Endometrial microvascular endothelial cells (primary cell): Measurements from ENCODE around the gene MBOAT1. TPM values are rescaled to one million over a fixed set of nuclear protein-coding genes. Genes with fewer than 3 reads are reported as not detected.

ENCODE experiments used
- in situ Hi-C: cut with HindIII; loops from 2 replicates; pipeline ENCODE4 v1.10.0; 2017; ENCODE audit warnings: low sequenced_read_pairs, low pct_unique_long_range_greater_than_20kb; ENCODE audit errors: inconsistent ontology term
- total RNA-seq: library from RNA; depleted of rRNA; stranded (reverse); fragments of >200 nt; gene quantifications from one replicate; pipeline ENCODE4 v1.2.3, GENCODE V29; 2015; ENCODE audit errors: inconsistent ontology term

Gene MBOAT1
- total RNA-seq, 1 donor from 2014 or later: 5.3 TPM

DNA sequence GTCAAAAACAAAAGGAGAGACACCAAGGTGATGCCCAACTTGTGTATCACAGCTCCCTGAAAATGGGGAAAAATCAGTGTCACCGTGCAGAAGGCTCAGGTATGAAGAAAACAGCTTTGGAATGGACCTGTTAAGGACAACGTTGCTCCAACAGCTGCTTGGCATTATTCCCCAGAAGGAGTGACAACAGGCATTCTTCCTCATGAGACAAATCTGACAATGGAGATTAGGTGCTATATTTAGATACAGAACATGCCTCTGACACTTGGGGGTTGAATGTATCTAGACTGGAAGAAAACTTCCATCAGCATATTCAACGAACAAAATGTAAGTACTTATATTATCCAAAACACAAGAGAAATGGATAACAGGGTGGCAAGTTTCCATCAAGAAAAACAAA, 87.7 kb downstream of the MBOAT1 start:
- in situ Hi-C loops: no loop called here

DNA sequence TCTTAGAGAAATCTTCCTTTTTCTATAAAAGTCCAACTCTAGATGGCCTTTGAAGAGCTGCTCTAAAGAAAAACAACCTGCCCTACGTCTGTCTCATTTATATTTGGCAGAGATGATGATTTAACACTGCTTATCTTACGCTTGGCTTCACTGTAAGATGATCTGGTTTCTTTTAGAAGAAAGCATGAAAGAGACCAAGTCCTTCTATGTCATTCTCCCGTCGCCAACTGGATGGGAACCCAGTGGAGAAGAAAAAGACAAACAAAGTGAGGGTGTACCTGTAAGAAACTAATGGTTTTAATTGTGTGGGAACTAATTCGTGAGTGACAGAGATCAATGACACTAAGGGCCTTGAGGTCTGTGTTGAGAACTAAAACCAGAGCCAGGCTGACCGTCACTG, 92.8 kb downstream of the MBOAT1 start:
- in situ Hi-C loops: no loop called here

DNA sequence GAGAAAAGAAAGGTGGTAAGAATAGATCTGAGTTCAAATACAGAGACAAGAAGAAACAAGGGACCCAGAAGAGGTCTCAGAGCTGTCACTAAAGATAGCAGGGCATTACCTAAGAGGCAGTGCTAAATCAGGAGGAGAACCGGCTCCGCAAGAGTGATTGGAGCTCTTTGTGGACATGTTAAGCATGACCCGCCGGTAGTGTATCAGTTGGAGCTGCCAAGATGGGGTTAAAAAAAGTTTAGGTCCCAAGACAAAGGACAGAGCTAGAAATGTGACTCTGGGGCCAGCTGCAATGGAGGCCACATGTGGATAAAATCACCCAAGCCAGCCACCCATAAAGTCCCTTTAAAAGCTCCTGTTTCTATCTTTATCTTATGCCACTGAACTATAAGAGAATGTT, 93.4 kb downstream of the MBOAT1 start:
- in situ Hi-C loops: no loop called here

DNA sequence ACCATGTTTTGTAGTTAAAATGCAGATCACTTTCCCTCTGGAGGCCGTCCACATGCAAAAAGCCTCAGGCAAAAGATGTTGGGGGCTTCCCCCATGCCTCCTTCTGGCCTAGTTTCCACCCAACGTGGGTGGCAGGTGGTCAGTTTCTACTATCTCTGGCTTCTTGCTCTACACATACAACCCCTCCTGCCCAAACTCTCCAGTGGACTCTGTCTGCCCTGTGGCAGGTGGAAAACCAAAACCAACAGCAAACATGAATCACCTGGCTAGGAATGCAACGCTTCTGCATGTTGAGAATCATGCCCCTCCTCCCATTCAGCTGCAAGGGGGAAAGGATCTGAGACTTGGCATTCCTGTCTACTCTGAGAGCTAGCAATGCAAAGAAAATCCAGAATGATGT, 94.8 kb downstream of the MBOAT1 start:
- in situ Hi-C loops: no loop called here

DNA sequence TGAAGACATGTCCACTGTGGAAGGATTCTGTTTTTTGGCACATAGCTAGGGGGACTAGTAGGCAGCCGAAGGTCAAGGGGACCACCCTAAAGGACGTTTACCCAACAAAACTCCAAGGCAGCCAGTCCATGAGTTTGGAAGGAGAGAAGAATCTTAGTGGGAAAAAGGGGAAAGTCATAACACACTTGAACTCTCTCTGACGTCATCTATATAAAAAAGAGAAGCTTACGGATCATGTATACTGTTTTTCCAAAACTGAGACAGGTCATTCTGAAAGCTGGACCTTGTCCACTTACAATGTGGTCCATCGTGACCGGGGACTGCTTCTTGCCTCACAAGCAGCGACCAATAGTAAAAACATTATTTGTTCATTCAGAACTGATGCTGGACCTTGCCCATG, 95.5 kb downstream of the MBOAT1 start:
- in situ Hi-C loops: no loop called here

DNA sequence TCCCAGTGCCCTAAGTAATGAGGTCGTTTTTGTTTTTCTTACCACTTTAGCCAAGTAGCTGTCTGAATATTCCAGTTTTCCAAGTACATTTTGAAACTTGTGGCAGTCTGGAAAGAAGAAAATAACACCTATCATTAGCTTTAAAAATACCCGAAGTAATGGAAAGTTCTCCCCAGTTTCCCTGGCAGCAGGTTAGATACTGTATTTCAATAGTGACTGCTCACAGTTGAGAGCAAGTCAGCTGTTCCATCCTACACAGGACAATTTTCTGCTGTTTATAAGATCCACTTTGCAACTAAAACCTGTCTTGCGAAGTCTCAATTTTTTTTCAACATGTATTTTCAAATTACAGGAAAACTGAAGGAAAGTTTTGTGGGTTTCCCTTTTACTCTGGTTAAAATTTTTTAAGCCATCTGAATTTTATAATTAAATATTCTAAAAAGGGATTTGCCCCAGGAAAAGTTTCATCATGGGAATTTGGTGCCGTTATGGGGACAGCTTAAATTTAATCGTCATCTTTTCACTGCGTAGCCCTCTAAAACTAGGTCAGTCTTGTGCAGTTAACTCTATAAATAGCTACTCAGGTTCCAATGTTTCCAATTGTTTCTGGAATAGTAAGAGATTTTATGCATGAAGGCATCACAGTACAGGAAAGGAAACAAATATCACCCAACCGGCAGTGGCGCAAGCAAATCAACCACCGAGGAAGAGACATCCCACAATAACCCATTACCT, 96.9 kb downstream of the MBOAT1 start:
- in situ Hi-C loops: no loop called here

DNA sequence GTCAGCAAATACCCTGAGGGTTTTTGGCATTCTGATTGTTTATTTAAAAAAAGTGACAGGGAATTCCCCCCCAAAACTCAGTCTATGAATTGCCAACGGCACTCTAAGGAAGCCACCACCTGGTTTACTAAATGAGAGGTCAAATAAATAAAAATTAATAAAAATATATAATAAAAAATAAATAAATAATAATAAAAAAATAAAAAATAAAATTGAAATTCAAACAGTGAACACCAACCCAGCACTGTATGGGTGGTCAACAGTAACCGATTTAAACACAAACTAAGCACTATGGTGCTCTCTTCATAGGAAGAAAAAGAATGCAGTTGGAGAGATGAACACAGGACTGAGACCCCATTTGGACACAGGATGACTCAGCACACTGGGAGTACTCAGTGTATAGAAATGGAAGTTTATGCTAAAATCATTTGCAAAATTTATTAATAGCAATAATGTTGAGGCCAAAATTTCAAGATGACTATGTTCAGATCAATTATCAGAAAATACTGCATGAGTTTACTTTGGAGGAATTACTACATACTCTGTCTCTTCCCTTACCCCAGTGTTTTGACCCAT, 98.5 kb downstream of the MBOAT1 start:
- in situ Hi-C loops: no loop called here

DNA sequence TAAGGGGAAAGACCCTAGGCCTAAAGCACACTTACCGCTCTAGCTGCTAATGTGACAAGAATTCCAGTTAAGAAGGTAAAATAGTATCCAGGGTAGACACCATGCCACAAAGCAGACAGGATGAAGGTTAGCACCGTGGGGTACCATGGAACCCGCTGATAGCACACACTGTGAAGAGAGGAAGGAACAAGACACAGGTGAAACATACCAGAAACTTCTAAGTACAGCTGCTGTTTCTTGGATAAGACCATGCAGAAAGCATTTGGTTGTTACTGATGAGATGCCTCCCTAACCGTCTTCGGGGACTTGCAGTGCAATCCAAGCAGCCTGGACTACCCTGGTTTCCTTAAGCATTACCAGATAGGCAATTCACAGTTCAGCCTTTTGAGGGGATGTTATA, 99.4 kb downstream of the MBOAT1 start:
- in situ Hi-C loops: no loop called here

DNA sequence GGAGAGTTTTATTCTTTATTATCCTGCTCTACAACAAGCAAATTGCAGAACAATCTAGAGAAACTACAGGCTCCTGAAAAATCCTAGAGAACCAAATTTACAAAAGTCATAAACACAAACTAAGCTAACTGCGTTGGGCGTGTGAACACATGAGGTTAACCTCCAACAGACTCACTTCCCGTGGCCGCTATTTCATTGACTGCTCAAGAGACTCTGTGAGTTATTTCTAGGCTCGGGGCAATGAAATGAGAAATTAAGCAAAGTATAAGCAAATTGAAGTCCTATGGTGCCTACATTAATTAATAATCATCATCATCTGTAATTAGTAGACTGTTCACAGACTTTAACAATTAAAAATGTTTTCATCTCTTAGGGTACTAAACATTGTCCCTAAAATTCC, 100.0 kb downstream of the MBOAT1 start:
- in situ Hi-C loops: no loop called here

DNA sequence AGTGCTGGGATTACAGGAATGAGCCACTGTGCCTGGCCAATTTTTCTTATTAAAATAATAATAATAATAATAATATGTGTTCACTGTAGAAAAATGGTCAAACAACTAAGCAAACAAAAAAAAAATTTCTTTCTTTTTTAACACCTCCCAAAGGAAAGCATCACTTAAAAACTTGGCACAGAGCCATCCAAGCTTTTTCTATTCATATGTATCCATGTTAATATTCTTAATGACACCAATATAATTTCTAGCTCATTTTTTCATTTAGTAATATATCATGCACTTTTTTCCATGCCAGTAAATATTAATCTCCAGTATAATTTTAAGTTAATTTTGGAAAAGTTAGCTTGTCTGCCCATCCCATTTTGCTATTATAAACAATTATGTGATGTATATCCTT, 101.8 kb downstream of the MBOAT1 start:
- in situ Hi-C loops: no loop called here

DNA sequence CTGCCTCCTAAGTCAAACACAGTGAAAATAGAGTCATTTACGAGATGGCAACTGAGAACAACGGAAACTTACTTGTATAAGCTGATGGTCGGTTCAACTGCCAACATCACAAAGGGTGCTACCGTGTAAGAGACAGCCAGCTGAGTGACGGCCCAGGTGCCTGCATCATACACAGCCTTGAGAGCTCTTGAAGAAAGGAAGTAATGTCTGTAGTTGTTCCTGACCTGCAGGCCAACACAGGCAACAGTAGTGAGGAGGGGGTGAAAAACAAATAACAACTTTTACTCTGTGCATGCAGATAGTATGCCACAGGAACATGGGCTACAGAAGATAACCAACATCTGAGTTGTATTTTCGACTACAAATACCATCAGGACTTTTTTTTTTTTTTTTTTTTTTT, 102.7 kb downstream of the MBOAT1 start:
- in situ Hi-C loops: no loop called here

DNA sequence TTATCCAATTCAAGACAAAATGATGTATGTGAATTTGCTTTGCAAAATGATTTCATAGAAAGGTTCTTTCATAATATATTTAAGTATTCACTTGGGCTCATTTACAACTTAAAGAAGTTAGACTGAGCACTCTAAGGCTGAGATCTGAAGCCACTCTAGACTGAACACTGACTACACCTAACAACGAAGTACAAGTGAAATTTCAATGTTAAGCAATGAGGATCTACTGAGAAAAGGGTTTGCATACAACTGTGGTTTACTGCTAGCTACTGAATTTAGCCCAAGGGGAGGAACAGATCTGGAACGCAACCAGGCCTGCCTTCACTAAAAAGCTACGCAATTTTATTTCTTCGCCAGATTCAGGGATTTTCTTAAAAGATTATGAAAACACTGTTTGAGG, 106.4 kb downstream of the MBOAT1 start:
- in situ Hi-C loops: no loop called here

DNA sequence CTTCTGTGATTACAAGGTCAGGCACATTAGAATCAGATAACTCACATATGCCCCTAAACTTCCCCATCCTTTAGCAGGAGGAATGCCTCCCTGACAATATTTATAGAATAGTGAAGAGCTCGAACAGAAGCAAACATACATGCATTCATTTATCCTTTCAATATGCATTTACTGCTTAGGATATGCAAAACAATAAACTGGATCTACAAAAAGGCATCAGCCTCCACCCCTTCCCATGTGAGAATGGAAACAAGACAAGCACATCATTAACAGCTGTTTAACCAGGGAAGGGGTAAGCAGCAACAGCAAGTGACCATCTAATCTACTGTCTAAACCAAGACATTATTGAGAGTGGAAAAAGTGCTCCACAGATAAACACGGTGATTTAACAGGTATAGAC, 107.6 kb downstream of the MBOAT1 start:
- in situ Hi-C loops: no loop called here

DNA sequence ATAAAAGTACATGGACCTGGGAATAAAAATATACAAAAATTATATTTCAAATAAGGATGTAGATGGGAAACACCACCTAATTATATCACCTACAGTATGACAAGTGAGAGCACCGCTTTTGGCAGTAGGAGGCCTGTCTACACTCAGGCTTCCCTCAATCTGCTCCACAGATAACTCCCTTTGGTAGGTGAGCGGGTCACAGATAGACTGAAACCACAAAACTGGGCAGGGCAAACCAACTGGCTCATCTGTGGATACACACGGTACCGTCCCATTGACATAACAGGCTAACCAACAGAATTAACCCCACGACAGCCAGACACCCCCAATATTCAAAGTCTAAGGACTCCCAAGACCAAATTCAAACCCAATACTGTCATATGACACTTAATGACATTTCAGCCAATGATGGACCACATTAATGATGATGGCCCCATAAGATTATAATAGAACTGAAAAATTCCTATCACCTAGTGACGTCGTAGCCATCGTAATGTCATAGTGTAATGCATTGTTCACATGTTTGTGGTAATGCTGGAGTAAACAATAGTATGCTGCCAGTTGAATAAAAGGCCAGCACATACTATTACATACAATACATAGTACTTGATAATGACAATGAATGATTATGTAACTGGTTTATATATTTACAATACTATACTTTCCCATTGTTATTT, 109.7 kb downstream of the MBOAT1 start:
- in situ Hi-C loops: no loop called here

DNA sequence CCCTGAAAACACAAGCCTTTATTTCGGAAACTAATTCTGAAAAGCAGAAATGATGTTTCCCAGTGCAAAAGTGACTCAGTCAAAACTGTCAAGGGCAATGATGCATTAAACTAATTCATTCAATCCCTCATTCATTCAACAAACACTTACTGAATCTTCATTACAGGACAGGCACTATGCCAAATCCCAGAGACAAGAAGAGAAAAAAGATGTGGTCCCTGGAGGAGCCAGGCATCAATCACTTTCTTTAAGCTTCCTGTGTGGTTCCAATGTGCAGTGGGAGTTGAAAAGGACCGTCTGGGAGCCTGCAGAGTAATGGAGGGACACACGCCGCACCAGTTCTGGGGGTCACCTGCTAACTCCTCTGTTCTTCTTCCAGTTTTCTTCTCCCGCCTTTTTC, 113.1 kb downstream of the MBOAT1 start:
- in situ Hi-C loops: no loop called here

DNA sequence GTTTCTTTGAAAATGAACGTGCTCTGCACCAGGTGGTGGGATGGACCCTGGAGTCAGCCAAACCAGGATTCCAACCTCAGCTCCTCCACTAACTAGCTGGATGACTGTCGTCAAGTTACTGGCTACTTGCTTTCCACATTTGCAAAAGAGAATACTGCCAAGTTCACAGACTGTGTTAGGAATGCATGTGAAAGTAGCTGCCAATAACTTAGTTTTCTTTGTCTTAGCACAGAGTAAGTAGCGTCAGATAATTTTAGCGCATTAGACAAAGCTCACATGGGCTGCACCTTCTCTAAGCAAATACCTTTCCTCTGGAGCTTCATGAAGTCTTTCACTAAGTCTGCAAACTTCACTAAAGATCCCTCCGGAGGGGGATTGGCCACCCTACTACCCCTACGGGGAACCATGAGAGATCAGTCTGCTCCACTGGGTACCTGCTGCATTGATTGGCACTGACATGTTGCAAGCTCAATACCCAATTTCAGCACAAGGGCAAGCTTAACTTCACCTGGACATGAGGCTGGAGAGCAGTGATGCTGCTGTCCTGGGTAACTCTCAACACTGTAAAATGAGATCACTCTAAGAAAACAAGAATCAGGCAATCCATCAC, 113.9 kb downstream of the MBOAT1 start:
- in situ Hi-C loops: no loop called here

DNA sequence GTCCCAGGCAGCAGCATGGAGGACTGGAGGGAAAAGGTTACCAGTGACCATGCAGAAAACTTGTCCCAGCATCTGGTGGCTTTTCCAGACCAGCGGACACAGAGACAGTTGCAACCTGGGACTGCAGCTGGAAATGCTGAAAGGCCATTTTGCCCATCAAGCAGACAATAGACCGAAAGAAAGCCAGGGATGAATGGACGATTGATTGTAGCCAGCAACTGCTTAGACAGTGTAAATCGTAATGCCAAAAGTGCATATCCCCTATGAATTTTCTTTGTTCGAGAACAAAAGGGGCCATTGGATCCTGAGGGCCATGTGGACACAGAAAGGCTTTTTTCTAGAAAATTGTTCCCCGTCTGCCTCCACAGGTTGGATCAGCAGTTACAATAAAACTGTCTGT, 115.7 kb downstream of the MBOAT1 start:
- in situ Hi-C loops: no loop called here

DNA sequence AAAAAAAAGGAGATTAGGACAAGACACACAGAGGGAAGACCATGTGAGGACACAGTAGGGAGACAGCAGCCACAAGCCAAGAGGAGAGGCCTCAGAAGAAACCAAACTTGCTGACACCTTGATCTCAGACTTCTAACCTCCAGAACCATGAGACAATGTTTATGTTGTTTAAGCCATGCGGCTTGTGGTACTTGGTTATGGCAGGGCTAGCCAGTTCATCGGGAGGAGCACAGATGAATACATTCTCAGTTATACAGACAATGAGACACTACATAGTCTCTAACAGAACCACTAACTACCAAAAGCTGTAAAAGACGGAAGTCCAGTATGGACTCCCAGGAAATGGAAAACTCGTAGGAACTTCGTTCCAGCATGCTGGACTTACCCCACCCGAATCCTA, 116.8 kb downstream of the MBOAT1 start:
- in situ Hi-C loops: no loop called here

DNA sequence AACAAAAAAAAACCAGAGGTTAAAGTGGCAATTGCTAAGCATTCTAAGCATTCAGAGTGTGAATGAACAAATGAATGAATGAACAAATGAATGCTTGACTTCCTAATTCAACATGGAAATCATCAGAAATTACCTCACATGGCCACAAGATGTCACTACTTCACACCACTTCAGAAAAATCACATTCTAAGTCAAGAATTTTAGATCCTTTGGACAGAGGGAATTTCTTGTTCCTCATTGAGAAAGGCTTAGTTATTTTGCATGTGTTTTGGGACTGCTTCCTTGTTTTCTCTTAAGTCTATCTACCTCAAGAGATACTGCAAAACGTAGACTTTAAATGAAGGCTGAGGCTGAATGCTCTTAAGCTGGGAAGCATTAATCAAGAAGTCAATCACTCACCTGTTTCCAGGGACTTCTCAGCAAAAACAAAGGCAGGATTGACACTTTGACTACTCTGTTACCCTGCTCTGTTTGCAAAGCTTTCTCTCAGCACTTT, 120.2 kb downstream of the MBOAT1 start:
- in situ Hi-C loops: no loop called here

DNA sequence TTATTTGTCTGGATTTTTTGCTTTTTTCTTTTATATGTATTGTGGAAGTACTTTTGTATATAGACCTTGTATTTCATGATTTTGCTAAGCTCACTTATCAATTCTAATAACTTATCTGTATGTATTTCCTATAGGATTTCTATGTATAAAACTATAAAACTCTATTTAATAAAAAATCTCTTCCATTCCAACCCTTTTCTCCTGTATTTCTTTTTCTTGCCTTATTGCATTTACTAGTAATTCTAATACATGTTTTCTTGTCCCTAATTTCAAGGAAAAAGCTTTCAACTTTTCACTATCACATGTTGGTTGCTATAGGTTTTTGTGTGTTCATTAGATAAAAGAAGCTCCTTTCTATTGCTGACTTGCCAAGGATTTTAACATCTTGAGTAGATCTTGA, 125.3 kb downstream of the MBOAT1 start:
- in situ Hi-C loops: no loop called here
